ENCODE data around the gene ARIH1. TPM values are rescaled to one million over a fixed set of nuclear protein-coding genes. Genes with fewer than 3 reads are reported as not detected.

ARIH1 gene
- total RNA-seq, 1 experiment from 2014 or later = 64.8 TPM

GRCh38 chr15:72496783-72497182 is 22.7 kb downstream of the ARIH1 start:
- H3K36me3 ChIP-seq = peaks cover 21% of the 10 kb centered on the region
- no peak for DNase-seq
- no peak overlapping the region for H3K4me3 ChIP-seq
- H3K4me1 ChIP-seq = no peaks in the 10 kb centered on the region
- no peaks in the 10 kb centered on the region for H3K27me3 ChIP-seq
- no peaks in the 10 kb centered on the region for H3K9me3 ChIP-seq (replicated peaks)
- H3K27ac ChIP-seq = no peak overlapping the region

GRCh38 chr15:72497402-72497801 is 23.3 kb downstream of the ARIH1 start:
- Histone ChIP-seq H3K27ac (no peak overlapping the region), H3K36me3 (peaks cover 19% of the 10 kb centered on the region), H3K27me3 (no peaks in the 10 kb centered on the region), H3K4me1 (no peaks in the 10 kb centered on the region), H3K4me3 (no peak overlapping the region), H3K9me3 (replicated peaks) (no peaks in the 10 kb centered on the region)
- no peak for DNase-seq

GRCh38 chr15:72502220-72502809 is 28.2 kb downstream of the ARIH1 start:
- Histone ChIP-seq H3K36me3 (peaks cover 17% of the 10 kb centered on the region), H3K9me3 (replicated peaks) (no peaks in the 10 kb centered on the region), H3K27me3 (no peaks in the 10 kb centered on the region), H3K27ac (no peak overlapping the region), H3K4me3 (no peak overlapping the region), H3K4me1 (no peaks in the 10 kb centered on the region)
- DNase-seq = no peak

- Histone ChIP-seq H3K4me1 (no peaks in the 10 kb centered on the region), H3K9me3 (replicated peaks) (no peaks in the 10 kb centered on the region), H3K36me3 (peaks cover 10% of the 10 kb centered on the region), H3K4me3 (no peak overlapping the region), H3K27me3 (no peaks in the 10 kb centered on the region), H3K27ac (no peak overlapping the region)
- DNase-seq = no peak
Measured at GRCh38 chr15:72503147-72503546, 29.0 kb downstream of the ARIH1 start.

GRCh38 chr15:72507402-72508092 is 33.4 kb downstream of the ARIH1 start:
- Histone ChIP-seq H3K9me3 (replicated peaks) (no peaks in the 10 kb centered on the region), H3K4me3 (no peak overlapping the region), H3K36me3 (no peaks in the 10 kb centered on the region), H3K27ac (no peak overlapping the region), H3K4me1 (no peaks in the 10 kb centered on the region), H3K27me3 (no peaks in the 10 kb centered on the region)
- no peak for DNase-seq

GRCh38 chr15:72509484-72509883 is 35.4 kb downstream of the ARIH1 start:
- Histone ChIP-seq H3K27ac (no peak overlapping the region), H3K4me3 (no peak overlapping the region)

GRCh38 chr15:72511536-72511935 is 37.4 kb downstream of the ARIH1 start:
- no peak overlapping the region for H3K27ac ChIP-seq

More at GRCh38 chr15:72509484-72509883, 35.4 kb downstream of the ARIH1 start:
- Histone ChIP-seq H3K27me3 (no peaks in the 10 kb centered on the region), H3K36me3 (no peaks in the 10 kb centered on the region), H3K9me3 (replicated peaks) (no peaks in the 10 kb centered on the region), H3K4me1 (no peaks in the 10 kb centered on the region)
- no peak for DNase-seq

GRCh38 chr15:72515591-72516389 is 41.7 kb downstream of the ARIH1 start:
- DNase-seq = no peak
- Histone ChIP-seq H3K36me3 (peaks cover 10% of the 10 kb centered on the region; the same call in 1 of the 2 replicates), H3K4me1 (no peaks in the 10 kb centered on the region), H3K9me3 (replicated peaks) (no peaks in the 10 kb centered on the region), H3K27ac (no peak overlapping the region), H3K27me3 (no peaks in the 10 kb centered on the region), H3K4me3 (no peak overlapping the region)

More at GRCh38 chr15:72511536-72511935, 37.4 kb downstream of the ARIH1 start:
- DNase-seq = no peak
- Histone ChIP-seq H3K4me1 (no peaks in the 10 kb centered on the region), H3K27me3 (no peaks in the 10 kb centered on the region), H3K4me3 (no peak overlapping the region), H3K36me3 (no peaks in the 10 kb centered on the region), H3K9me3 (replicated peaks) (no peaks in the 10 kb centered on the region)

GRCh38 chr15:72516777-72517176 is 42.6 kb downstream of the ARIH1 start:
- Histone ChIP-seq H3K4me3 (no peak overlapping the region), H3K36me3 (peaks cover 10% of the 10 kb centered on the region; the same call in 1 of the 2 replicates), H3K4me1 (no peaks in the 10 kb centered on the region), H3K27ac (no peak overlapping the region), H3K9me3 (replicated peaks) (no peaks in the 10 kb centered on the region), H3K27me3 (no peaks in the 10 kb centered on the region)
- DNase-seq = no peak

GRCh38 chr15:72521682-72522081 is 47.6 kb downstream of the ARIH1 start:
- H3K27ac ChIP-seq = no peak overlapping the region
- no peaks in the 10 kb centered on the region for H3K4me1 ChIP-seq
- no peak overlapping the region for H3K4me3 ChIP-seq
- no peak for DNase-seq
- no peaks in the 10 kb centered on the region for H3K27me3 ChIP-seq
- H3K36me3 ChIP-seq = peaks cover 14% of the 10 kb centered on the region; the same call in 1 of the 2 replicates
- H3K9me3 ChIP-seq (replicated peaks) = no peaks in the 10 kb centered on the region

GRCh38 chr15:72532991-72533601 is 59.0 kb downstream of the ARIH1 start:
- Histone ChIP-seq H3K27ac (no peak overlapping the region), H3K9me3 (replicated peaks) (no peaks in the 10 kb centered on the region), H3K4me1 (peaks cover 10% of the 10 kb centered on the region), H3K27me3 (no peaks in the 10 kb centered on the region), H3K4me3 (no peak overlapping the region), H3K36me3 (no peaks in the 10 kb centered on the region; the same call in 1 of the 2 replicates)
- DNase-seq = peak in 1 of 2 experiments; percentile 11

- no peak overlapping the region for H3K27ac ChIP-seq
- H3K4me3 ChIP-seq = no peak overlapping the region
- no peaks in the 10 kb centered on the region for H3K9me3 ChIP-seq (replicated peaks)
- no peak for DNase-seq
- H3K4me1 ChIP-seq = peaks cover 10% of the 10 kb centered on the region
- H3K36me3 ChIP-seq = peaks cover under 1% of the 10 kb centered on the region; the same call in 1 of the 2 replicates
- no peaks in the 10 kb centered on the region for H3K27me3 ChIP-seq
Measured at GRCh38 chr15:72534523-72534922, 60.4 kb downstream of the ARIH1 start.

GRCh38 chr15:72535911-72536310 is 61.8 kb downstream of the ARIH1 start:
- H3K4me3 ChIP-seq = no peak overlapping the region
- H3K9me3 ChIP-seq (replicated peaks) = 0 out of 2 replicates have a peak, but pooled peaks cover 2% of the 10 kb centered on the region
- DNase-seq = no peak
- H3K27ac ChIP-seq = no peak overlapping the region
- peaks cover 10% of the 10 kb centered on the region for H3K4me1 ChIP-seq
- H3K36me3 ChIP-seq = peaks cover 4% of the 10 kb centered on the region; the same call in 1 of the 2 replicates
- H3K27me3 ChIP-seq = no peaks in the 10 kb centered on the region

GRCh38 chr15:72536506-72536905 is 62.4 kb downstream of the ARIH1 start:
- Histone ChIP-seq H3K36me3 (peaks cover 4% of the 10 kb centered on the region; the same call in 1 of the 2 replicates), H3K9me3 (replicated peaks) (0 out of 2 replicates have a peak, but pooled peaks cover 5% of the 10 kb centered on the region), H3K27me3 (no peaks in the 10 kb centered on the region), H3K4me3 (no peak overlapping the region), H3K27ac (no peak overlapping the region), H3K4me1 (peaks cover 10% of the 10 kb centered on the region)
- DNase-seq = peak; percentile 11 to 58
